ENCODE measurements around the gene C12orf57. TPM values are rescaled to one million over a fixed set of nuclear protein-coding genes. Genes with fewer than 3 reads are reported as not detected.

Gene C12orf57
- total RNA-seq, 1 donor from 2014 or later, result 181 TPM

GRCh38 chr12:6960593-6961277 is 16.9 kb downstream of the C12orf57 start:
- Histone ChIP-seq H3K36me3 (peaks cover 47% of the 10 kb centered on the region), H3K4me1 (peaks cover 88% of the 10 kb centered on the region), H3K4me3 (peak overlapping the region; percentile 55), H3K9me3 (no peaks in the 10 kb centered on the region), H3K27me3 (ENCODE audit: low read depth) (no peaks in the 10 kb centered on the region), H3K27ac (peak overlapping the region; percentile 90)
- TF ChIP-seq, protein P1, sequence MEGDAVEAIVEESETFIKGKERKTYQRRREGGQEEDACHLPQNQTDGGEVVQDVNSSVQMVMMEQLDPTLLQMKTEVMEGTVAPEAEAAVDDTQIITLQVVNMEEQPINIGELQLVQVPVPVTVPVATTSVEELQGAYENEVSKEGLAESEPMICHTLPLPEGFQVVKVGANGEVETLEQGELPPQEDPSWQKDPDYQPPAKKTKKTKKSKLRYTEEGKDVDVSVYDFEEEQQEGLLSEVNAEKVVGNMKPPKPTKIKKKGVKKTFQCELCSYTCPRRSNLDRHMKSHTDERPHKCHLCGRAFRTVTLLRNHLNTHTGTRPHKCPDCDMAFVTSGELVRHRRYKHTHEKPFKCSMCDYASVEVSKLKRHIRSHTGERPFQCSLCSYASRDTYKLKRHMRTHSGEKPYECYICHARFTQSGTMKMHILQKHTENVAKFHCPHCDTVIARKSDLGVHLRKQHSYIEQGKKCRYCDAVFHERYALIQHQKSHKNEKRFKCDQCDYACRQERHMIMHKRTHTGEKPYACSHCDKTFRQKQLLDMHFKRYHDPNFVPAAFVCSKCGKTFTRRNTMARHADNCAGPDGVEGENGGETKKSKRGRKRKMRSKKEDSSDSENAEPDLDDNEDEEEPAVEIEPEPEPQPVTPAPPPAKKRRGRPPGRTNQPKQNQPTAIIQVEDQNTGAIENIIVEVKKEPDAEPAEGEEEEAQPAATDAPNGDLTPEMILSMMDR (IDR thresholded peaks at IDR 0.05), result no peak
- ATAC-seq (no peak), DNase-seq (no peak)
- intact Hi-C loops (cut with DNase I), result no loop called here

DNA sequence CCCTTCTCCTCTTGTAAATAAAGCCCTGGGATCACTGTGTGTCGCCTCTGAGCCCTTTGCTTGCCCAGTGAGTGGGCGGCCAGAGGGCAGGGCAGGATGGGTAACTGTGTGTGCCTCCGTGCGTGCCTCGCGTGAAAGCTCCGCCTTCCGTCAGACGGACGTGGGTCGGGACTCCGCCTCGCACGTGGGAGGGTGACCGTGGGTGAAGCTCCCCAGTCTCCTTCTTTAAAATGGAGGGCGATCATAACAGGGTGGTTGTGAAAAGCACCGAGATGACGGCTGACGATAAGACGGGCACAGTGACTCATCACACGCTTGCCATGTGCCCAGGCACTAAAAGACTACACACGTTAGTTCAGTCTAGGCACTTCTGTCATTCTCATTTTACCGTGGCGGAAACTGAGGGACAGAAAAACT is 17.5 kb downstream of the C12orf57 start:
- DNase-seq, result peak; percentile 91
- peaks cover 47% of the 10 kb centered on the region for H3K36me3 ChIP-seq
- no peaks in the 10 kb centered on the region for H3K27me3 ChIP-seq (ENCODE audit: low read depth)
- H3K9me3 ChIP-seq, result no peaks in the 10 kb centered on the region
- intact Hi-C loops (cut with DNase I), result no loop called here
- H3K4me3 ChIP-seq, result peak overlapping the region; percentile 55
- ATAC-seq, result peak; percentile 40 to 60
- peak overlapping the region; percentile 90 for H3K27ac ChIP-seq
- peaks cover 83% of the 10 kb centered on the region for H3K4me1 ChIP-seq
- TF ChIP-seq, protein P1 (IDR thresholded peaks at IDR 0.05), result no peak

- no peaks in the 10 kb centered on the region for H3K27me3 ChIP-seq (ENCODE audit: low read depth)
- TF ChIP-seq, protein P1 (IDR thresholded peaks at IDR 0.05), result peak; percentile 50
- peak overlapping the region; percentile 55 for H3K4me3 ChIP-seq
- H3K4me1 ChIP-seq, result peaks cover 78% of the 10 kb centered on the region
- H3K9me3 ChIP-seq, result no peaks in the 10 kb centered on the region
- peak overlapping the region; percentile 90 for H3K27ac ChIP-seq
- intact Hi-C loops (cut with DNase I), result no loop called here
- ATAC-seq (peak; percentile 66 to 68), DNase-seq (peak; percentile 88)
- peaks cover 49% of the 10 kb centered on the region for H3K36me3 ChIP-seq
These were observed 18.0 kb downstream of the C12orf57 start for GRCh38 chr12:6961695-6962284.

DNA sequence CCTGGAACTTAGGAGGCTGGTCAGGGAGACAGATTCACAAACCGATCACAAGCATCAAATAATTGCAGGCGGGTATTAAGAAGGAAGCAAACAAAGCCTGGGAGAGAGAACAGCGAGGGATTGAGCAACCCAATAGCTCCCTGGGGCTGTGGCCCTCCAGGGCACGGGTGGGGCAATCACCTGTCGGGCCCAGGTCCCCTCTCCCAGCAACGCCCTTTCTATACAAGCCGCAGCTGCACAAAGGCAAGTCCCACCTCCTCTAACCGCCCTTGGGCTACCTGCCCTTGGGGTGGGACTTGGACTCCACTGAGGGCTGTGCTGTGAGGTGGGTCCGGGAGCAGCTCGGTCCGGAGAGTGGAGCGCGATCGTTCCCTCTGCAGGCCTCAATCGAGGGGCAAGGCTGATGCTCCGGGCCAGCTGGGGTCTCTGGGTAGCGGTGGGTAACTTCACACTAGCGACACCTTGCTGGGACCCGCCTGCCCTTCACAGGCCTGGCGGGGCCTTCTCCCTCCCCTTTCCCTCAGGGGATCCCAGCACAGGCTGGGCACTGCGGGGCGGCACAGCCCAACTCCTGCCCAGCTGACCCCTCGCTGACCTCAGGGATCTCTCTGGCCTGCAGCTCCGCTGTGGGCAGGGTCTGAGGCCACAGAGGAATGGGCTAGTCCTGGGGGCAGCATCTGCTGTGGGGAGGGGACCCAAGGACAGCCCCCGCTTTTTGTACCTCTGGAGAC is 18.6 kb downstream of the C12orf57 start:
- H3K9me3 ChIP-seq, result no peaks in the 10 kb centered on the region
- intact Hi-C loops (cut with DNase I), result no loop called here
- DNase-seq (peak; percentile 87), ATAC-seq (peak; percentile 64 to 72)
- H3K36me3 ChIP-seq, result peaks cover 49% of the 10 kb centered on the region
- peaks cover 71% of the 10 kb centered on the region for H3K4me1 ChIP-seq
- peak overlapping the region; percentile 90 for H3K27ac ChIP-seq
- H3K27me3 ChIP-seq (ENCODE audit: low read depth), result no peaks in the 10 kb centered on the region
- TF ChIP-seq, protein P1 (IDR thresholded peaks at IDR 0.05), result no peak
- H3K4me3 ChIP-seq, result peak overlapping the region; percentile 55

GRCh38 chr12:6963016-6963731 is 19.4 kb downstream of the C12orf57 start:
- ATAC-seq (peak; percentile 85 to 88), DNase-seq (peak; percentile 93)
- H3K36me3 ChIP-seq, result peaks cover 52% of the 10 kb centered on the region
- peaks cover 65% of the 10 kb centered on the region for H3K4me1 ChIP-seq
- H3K27me3 ChIP-seq (ENCODE audit: low read depth), result no peaks in the 10 kb centered on the region
- peak overlapping the region; percentile 90 for H3K27ac ChIP-seq
- no peaks in the 10 kb centered on the region for H3K9me3 ChIP-seq
- intact Hi-C loops (cut with DNase I), result no loop called here
- TF ChIP-seq, protein P1 (IDR thresholded peaks at IDR 0.05), result no peak
- H3K4me3 ChIP-seq, result peak overlapping the region; percentile 55

Data from lower lobe of right lung (tissue), 2 donors.